BE2C (cell line): ENCODE measurements around the gene CLCN7.

ENCODE experiments used
- DNase-seq: peaks from one replicate; pipeline ENCODE4 v3.0.0-alpha.2; 2020
- H3K27me3 ChIP-seq: fragments of 250-450 bp; sonication (Bioruptor Pico); 2 replicates; pipeline ENCODE4 v1.5.1; 2020; ENCODE audit warnings: mild to moderate bottlenecking
- H3K36me3 ChIP-seq: fragments of 250-450 bp; sonication (Bioruptor Pico); 2 replicates; pipeline ENCODE4 v1.5.1; 2020; ENCODE audit warnings: mild to moderate bottlenecking
- H3K4me1 ChIP-seq: fragments of 250-450 bp; sonication (Bioruptor Pico); 2 replicates; pipeline ENCODE4 v1.5.1; 2020
- H3K4me3 ChIP-seq: 2 replicates; pipeline ENCODE4 v1.5.1; 2011; ENCODE audit warnings: low read depth, low read length
- H3K9me3 ChIP-seq: fragments of 250-450 bp; sonication (Bioruptor Pico); 2 replicates; pipeline ENCODE4 v1.5.1; 2020
- CTCF ChIP-seq: IDR thresholded peaks from 2 replicates; pipeline ENCODE4 v1.5.1; 2012; ENCODE audit warnings: mild to moderate bottlenecking, low read depth, low read length

CLCN7 gene

DNA sequence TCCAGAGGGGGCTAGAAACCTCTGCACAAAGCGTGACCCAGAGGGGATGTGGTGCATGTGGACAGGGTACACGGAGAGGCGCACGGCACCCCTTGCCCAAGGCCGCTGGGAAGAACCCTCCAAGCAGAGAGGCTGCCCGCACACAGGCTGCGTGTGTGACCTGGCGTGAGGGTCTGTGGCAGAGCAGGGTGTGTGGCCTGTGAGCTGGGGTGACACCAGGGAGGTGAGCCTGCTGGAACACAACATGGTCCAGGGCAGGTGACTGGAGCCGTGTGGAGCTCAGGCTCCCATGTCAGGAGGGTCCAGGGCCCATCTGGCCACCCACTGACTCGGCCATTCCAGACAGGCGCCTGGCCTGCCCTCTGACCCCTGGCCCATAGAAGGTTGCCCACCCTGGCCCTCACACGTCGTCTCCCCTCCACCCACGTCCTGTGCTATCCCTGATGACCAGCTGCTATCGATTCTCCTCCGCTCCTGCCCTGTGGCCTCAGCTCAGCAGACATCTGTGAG is 43.9 kb upstream of the CLCN7 start:
- no peak for DNase-seq
- H3K27me3 ChIP-seq: no peaks in the 10 kb centered on the region
- no peak for TF ChIP-seq CTCF

GRCh38 chr16:1514507-1514906 is 39.7 kb upstream of the CLCN7 start:
- TF ChIP-seq CTCF: no peak

More for the DNA sequence above, 43.9 kb upstream of the CLCN7 start:
- Histone ChIP-seq H3K36me3 (no peaks in the 10 kb centered on the region), H3K4me1 (no peaks in the 10 kb centered on the region), H3K4me3 (no peak overlapping the region), H3K9me3 (no peaks in the 10 kb centered on the region)

GRCh38 chr16:1512774-1513173 is 37.9 kb upstream of the CLCN7 start:
- H3K9me3 ChIP-seq: no peaks in the 10 kb centered on the region
- H3K4me1 ChIP-seq: peaks cover 17% of the 10 kb centered on the region
- H3K36me3 ChIP-seq: peaks cover 12% of the 10 kb centered on the region
- TF ChIP-seq CTCF: no peak
- no peak overlapping the region for H3K4me3 ChIP-seq
- no peaks in the 10 kb centered on the region for H3K27me3 ChIP-seq
- no peak for DNase-seq

More at GRCh38 chr16:1514507-1514906, 39.7 kb upstream of the CLCN7 start:
- Histone ChIP-seq H3K9me3 (no peaks in the 10 kb centered on the region), H3K4me3 (no peak overlapping the region), H3K4me1 (peaks cover 7% of the 10 kb centered on the region; the same call in 1 of the 2 replicates), H3K36me3 (peaks cover 12% of the 10 kb centered on the region), H3K27me3 (no peaks in the 10 kb centered on the region)
- no peak for DNase-seq

DNA sequence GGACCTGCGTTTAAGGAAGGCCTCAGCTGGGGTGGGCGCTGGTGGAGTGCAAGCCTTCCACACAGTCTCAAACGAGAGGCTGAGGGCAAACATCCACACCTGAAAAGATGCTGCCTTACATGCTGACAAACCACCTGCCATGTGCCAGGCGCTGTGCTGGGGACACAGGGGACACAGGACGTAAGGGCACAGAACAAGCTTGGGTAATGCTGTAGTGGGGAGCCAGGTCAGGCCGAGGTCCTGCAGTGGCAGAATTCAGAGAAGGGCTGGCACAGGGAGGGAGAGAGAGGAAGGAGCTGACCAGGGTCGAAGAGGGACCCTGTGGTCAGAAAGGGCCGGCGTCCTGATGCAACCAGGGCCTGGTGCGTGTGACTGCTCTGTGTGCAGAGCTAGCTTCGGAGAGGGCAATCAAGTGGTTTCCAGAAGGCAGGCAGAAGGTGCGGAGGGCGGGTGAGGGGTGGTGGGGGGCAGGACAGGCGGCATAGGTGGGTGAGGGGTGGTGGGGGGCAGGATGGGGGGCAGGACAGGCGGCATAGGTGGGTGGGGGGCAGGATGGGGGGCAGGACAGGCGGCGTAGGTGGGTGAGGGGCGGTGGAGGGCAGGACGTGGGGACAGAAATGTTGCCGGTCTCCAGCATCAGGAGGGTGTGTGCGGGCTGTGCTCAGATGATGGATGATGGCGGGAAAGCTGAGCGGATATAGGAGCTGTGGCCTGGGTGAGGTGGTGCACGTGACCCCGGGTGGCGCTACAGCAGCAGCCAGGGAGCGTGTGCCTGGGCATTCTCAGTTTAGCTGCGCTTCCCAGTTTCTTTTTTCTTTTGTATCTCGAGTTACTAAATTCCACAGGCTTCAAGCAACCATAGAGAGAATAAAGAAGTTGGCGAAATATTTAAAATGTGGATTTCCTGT is 37.1 kb upstream of the CLCN7 start:
- no peak for DNase-seq
- H3K4me1 ChIP-seq: peaks cover 17% of the 10 kb centered on the region
- no peak overlapping the region for H3K4me3 ChIP-seq
- peaks cover 18% of the 10 kb centered on the region for H3K36me3 ChIP-seq
- H3K27me3 ChIP-seq: no peaks in the 10 kb centered on the region
- no peak for TF ChIP-seq CTCF
- no peaks in the 10 kb centered on the region for H3K9me3 ChIP-seq

- Histone ChIP-seq H3K36me3 (peaks cover 20% of the 10 kb centered on the region), H3K27me3 (no peaks in the 10 kb centered on the region), H3K9me3 (no peaks in the 10 kb centered on the region), H3K4me3 (no peak overlapping the region), H3K4me1 (peaks cover 17% of the 10 kb centered on the region)
- DNase-seq: no peak
- TF ChIP-seq CTCF: no peak
These were observed 36.1 kb upstream of the CLCN7 start for GRCh38 chr16:1510941-1511351.

DNA sequence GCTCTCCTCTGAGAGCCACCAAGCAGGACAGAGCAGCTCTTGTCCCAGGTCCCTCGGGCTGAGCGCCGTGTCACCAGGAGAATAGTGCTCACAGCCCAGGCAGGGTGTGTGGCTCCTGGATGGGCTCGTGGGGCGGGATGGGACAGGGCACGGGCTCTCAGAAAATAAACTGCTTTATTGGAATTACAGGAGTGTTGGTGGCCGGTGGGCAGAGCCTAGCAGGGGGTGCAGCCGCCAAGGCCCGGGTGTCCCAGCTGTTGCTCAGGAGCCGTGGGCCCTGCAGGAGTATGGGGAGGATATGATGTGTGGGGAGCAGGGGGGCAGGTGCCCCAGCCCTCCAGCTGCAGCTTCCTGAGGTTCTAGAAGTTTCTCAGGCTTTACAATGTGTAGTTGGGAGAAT is 35.4 kb upstream of the CLCN7 start:
- no peaks in the 10 kb centered on the region for H3K9me3 ChIP-seq
- no peak for TF ChIP-seq CTCF
- no peak overlapping the region for H3K4me3 ChIP-seq
- peaks cover 17% of the 10 kb centered on the region for H3K4me1 ChIP-seq
- H3K36me3 ChIP-seq: peaks cover 23% of the 10 kb centered on the region
- DNase-seq: no peak
- H3K27me3 ChIP-seq: no peaks in the 10 kb centered on the region
